Astrocyte (in vitro differentiated cells and primary cell): Measurements from ENCODE around the gene PAH. TPM values are rescaled to one million over a fixed set of nuclear protein-coding genes. Genes with fewer than 3 reads are reported as not detected.

Source experiments
- DNase-seq: peaks from one replicate; pipeline ENCODE4 v3.0.0-alpha.2; 2010; ENCODE audit warnings: low read depth
- FAIRE-seq: peaks from 2 replicates; lab custom pipeline; 2011; peaks lifted over from hg19 to GRCh38; lab: Jason Lieb, UNC
- H2AFZ ChIP-seq: 2 replicates; pipeline ENCODE4 v1.6.0; 2012; ENCODE audit warnings: low read depth, low read length, inconsistent platforms
- H3K27ac ChIP-seq: 2 replicates; pipeline ENCODE4 v1.5.1; 2011; ENCODE audit warnings: low read depth, low read length, inconsistent platforms
- H3K27me3 ChIP-seq: 2 replicates; pipeline ENCODE4 v1.6.0; 2011; ENCODE audit warnings: low read length, inconsistent platforms; ENCODE audit not compliant: insufficient read depth
- H3K36me3 ChIP-seq: 2 replicates; pipeline ENCODE4 v1.5.1; 2011; ENCODE audit warnings: low read length, inconsistent platforms; ENCODE audit not compliant: insufficient read depth
- H3K4me1 ChIP-seq: 2 replicates; pipeline ENCODE4 v1.5.1; 2011; ENCODE audit warnings: low read length, inconsistent platforms; ENCODE audit not compliant: insufficient read depth
- H3K4me2 ChIP-seq: 2 replicates; pipeline ENCODE4 v1.6.0; 2012; ENCODE audit warnings: low read length, inconsistent platforms
- H3K4me3 ChIP-seq: 2 replicates; pipeline ENCODE4 v1.5.1; 2011; ENCODE audit warnings: low read depth, mild to moderate bottlenecking, low read length, inconsistent platforms; ENCODE audit not compliant: insufficient read depth
- H3K79me2 ChIP-seq: 2 replicates; pipeline ENCODE4 v1.6.0; 2012; ENCODE audit warnings: mild to moderate bottlenecking, low read length, inconsistent platforms; ENCODE audit not compliant: insufficient read depth
- H3K9ac ChIP-seq: 2 replicates; pipeline ENCODE4 v1.6.0; 2012; ENCODE audit warnings: mild to moderate bottlenecking, low read length, inconsistent platforms
- H3K9me3 ChIP-seq: 2 replicates; pipeline ENCODE4 v1.5.1; 2012; ENCODE audit warnings: low read depth, mild to moderate bottlenecking, low read length, inconsistent platforms; ENCODE audit not compliant: insufficient read depth
- H4K20me1 ChIP-seq: 2 replicates; pipeline ENCODE4 v1.6.0; 2012; ENCODE audit warnings: low read length, inconsistent platforms; ENCODE audit not compliant: insufficient read depth
- H3K27ac Mint-ChIP-seq: one replicate; pipeline ENCODE4 v1.8.0; 2021; ENCODE audit warnings: mild to moderate bottlenecking, mixed read lengths; ENCODE audit not compliant: unreplicated experiment
- H3K27me3 Mint-ChIP-seq: one replicate; pipeline ENCODE4 v1.8.0; 2021; ENCODE audit warnings: low read depth, mixed read lengths; ENCODE audit not compliant: unreplicated experiment
- H3K36me3 Mint-ChIP-seq: one replicate; pipeline ENCODE4 v1.8.0; 2021; ENCODE audit warnings: low read depth, mixed read lengths; ENCODE audit not compliant: unreplicated experiment
- H3K4me1 Mint-ChIP-seq: one replicate; pipeline ENCODE4 v1.8.0; 2021; ENCODE audit warnings: low read depth, mixed read lengths; ENCODE audit not compliant: unreplicated experiment
- H3K4me3 Mint-ChIP-seq: one replicate; pipeline ENCODE4 v1.8.0; 2021; ENCODE audit warnings: mild to moderate bottlenecking, moderate library complexity, mixed read lengths; ENCODE audit not compliant: unreplicated experiment
- H3K9me3 Mint-ChIP-seq: one replicate; pipeline ENCODE4 v1.8.0; 2021; ENCODE audit warnings: mild to moderate bottlenecking, mixed read lengths; ENCODE audit not compliant: unreplicated experiment
- CTCF ChIP-seq: IDR thresholded peaks from 2 replicates; pipeline ENCODE4 v1.5.1; 2011; ENCODE audit warnings: low read depth, mild to moderate bottlenecking, inconsistent platforms, low read length, moderate library complexity; ENCODE audit not compliant: insufficient read depth
- EZH2 ChIP-seq: IDR thresholded peaks from 2 replicates; pipeline ENCODE4 v1.6.1; 2012; ENCODE audit warnings: mild to moderate bottlenecking, low read length, inconsistent platforms; ENCODE audit not compliant: insufficient read depth
- total RNA-seq: library from RNA; stranded (reverse); gene quantifications from 2 replicates; pipeline ENCODE4 v1.2.1, GENCODE V29; 2021

The PAH gene
- total RNA-seq, 1 donor from 2014 or later = not detected

- DNase-seq (no peak), FAIRE-seq (no peak)
- H4K20me1 ChIP-seq = no peaks in the 10 kb centered on the region
- Mint-ChIP-seq H3K27me3 (peaks cover 25% of the 10 kb centered on the region), H3K4me1 (peaks cover 2% of the 10 kb centered on the region), H3K36me3 (no peaks in the 10 kb centered on the region), H3K27ac (no peak overlapping the region), H3K9me3 (no peaks in the 10 kb centered on the region), H3K4me3 (no peak overlapping the region)
- H3K4me2 ChIP-seq = no peak overlapping the region
- no peaks in the 10 kb centered on the region for H3K9me3 ChIP-seq
- no peak overlapping the region for H3K9ac ChIP-seq
- H3K4me3 ChIP-seq = no peak overlapping the region
- no peaks in the 10 kb centered on the region for H3K36me3 ChIP-seq
- TF ChIP-seq EZH2 = no peak
- peaks cover 2% of the 10 kb centered on the region for H3K27me3 ChIP-seq
- H3K79me2 ChIP-seq = no peaks in the 10 kb centered on the region
- H3K27ac ChIP-seq = no peak overlapping the region
- H2AFZ ChIP-seq = no peak overlapping the region
- no peaks in the 10 kb centered on the region for H3K4me1 ChIP-seq
These were observed 36.3 kb downstream of the PAH start for GRCh38 chr12:102880783-102881182.

- no peak for FAIRE-seq
- no peak overlapping the region for H3K4me2 ChIP-seq
These were observed 37.8 kb downstream of the PAH start for GRCh38 chr12:102879144-102879763.

GRCh38 chr12:102876883-102877282 is 40.2 kb downstream of the PAH start:
- no peak overlapping the region for H2AFZ ChIP-seq
- no peak overlapping the region for H3K9ac ChIP-seq
- H3K27me3 ChIP-seq = no peaks in the 10 kb centered on the region
- H3K4me3 ChIP-seq = no peak overlapping the region
- H4K20me1 ChIP-seq = no peaks in the 10 kb centered on the region
- H3K9me3 ChIP-seq = no peaks in the 10 kb centered on the region
- H3K4me3 Mint-ChIP-seq = no peak overlapping the region
- FAIRE-seq (no peak), DNase-seq (no peak)
- H3K27ac Mint-ChIP-seq = no peak overlapping the region
- H3K27ac ChIP-seq = no peak overlapping the region
- H3K36me3 Mint-ChIP-seq = no peaks in the 10 kb centered on the region
- TF ChIP-seq EZH2 = no peak
- no peaks in the 10 kb centered on the region for H3K79me2 ChIP-seq
- H3K4me1 ChIP-seq = no peaks in the 10 kb centered on the region
- no peaks in the 10 kb centered on the region for H3K36me3 ChIP-seq
- H3K27me3 Mint-ChIP-seq = peaks cover 13% of the 10 kb centered on the region
- no peak overlapping the region for H3K4me2 ChIP-seq
- H3K9me3 Mint-ChIP-seq = peaks cover 3% of the 10 kb centered on the region
- H3K4me1 Mint-ChIP-seq = peaks cover 13% of the 10 kb centered on the region

More at GRCh38 chr12:102879144-102879763, 37.8 kb downstream of the PAH start:
- TF ChIP-seq EZH2 = no peak
- peak; percentile 22 for TF ChIP-seq CTCF
- Histone ChIP-seq H3K27ac (no peak overlapping the region), H3K4me3 (no peak overlapping the region), H3K79me2 (no peaks in the 10 kb centered on the region), H3K4me1 (no peaks in the 10 kb centered on the region), H2AFZ (no peak overlapping the region), H3K27me3 (peaks cover 2% of the 10 kb centered on the region), H3K9ac (no peak overlapping the region), H3K9me3 (no peaks in the 10 kb centered on the region), H3K36me3 (no peaks in the 10 kb centered on the region), H4K20me1 (no peaks in the 10 kb centered on the region)
- no peak overlapping the region for H3K27ac Mint-ChIP-seq
- no peaks in the 10 kb centered on the region for H3K36me3 Mint-ChIP-seq
- peak; percentile 6 for DNase-seq
- peaks cover 21% of the 10 kb centered on the region for H3K27me3 Mint-ChIP-seq
- peaks cover 4% of the 10 kb centered on the region for H3K4me1 Mint-ChIP-seq
- no peak overlapping the region for H3K4me3 Mint-ChIP-seq
- no peaks in the 10 kb centered on the region for H3K9me3 Mint-ChIP-seq
